H9 (cell line): ENCODE results near the gene GFPT1. TPM values are rescaled to one million over a fixed set of nuclear protein-coding genes. Genes with fewer than 3 reads are reported as not detected.

Experiments used
- DNase-seq: peaks from one replicate; pipeline ENCODE4 v3.0.0-alpha.2; 2017
- H2AFZ ChIP-seq: one replicate; pipeline ENCODE4 v1.6.1; 2013; ENCODE audit warnings: mild to moderate bottlenecking, low read length, control low read depth, moderate library complexity
- H2AK5ac ChIP-seq: 2 replicates; pipeline ENCODE4 v1.6.1; 2013; ENCODE audit warnings: low read length, control low read depth, mixed read lengths; ENCODE audit not compliant: insufficient read length
- H2BK120ac ChIP-seq: one replicate; pipeline ENCODE4 v1.6.1; 2013; ENCODE audit warnings: low read depth, mild to moderate bottlenecking, low read length, control low read depth, inconsistent platforms; ENCODE audit not compliant: poor library complexity, severe bottlenecking
- H2BK12ac ChIP-seq: 2 replicates; pipeline ENCODE4 v1.6.1; 2013; ENCODE audit warnings: low read length, control low read depth, mixed read lengths, low read depth; ENCODE audit not compliant: insufficient read length
- H2BK15ac ChIP-seq: 2 replicates; pipeline ENCODE4 v1.6.1; 2013; ENCODE audit warnings: low read depth, low read length, control low read depth
- H2BK20ac ChIP-seq: one replicate; pipeline ENCODE4 v1.6.1; 2013; ENCODE audit warnings: low read depth, mild to moderate bottlenecking, low read length, control low read depth, inconsistent platforms; ENCODE audit not compliant: poor library complexity, severe bottlenecking
- H2BK5ac ChIP-seq: 2 replicates; pipeline ENCODE4 v1.6.1; 2013; ENCODE audit warnings: low read length, control low read depth, mixed read lengths; ENCODE audit not compliant: insufficient read length
- H3K14ac ChIP-seq: 2 replicates; pipeline ENCODE4 v1.6.1; 2013; ENCODE audit warnings: low read length, control low read depth; ENCODE audit not compliant: insufficient read depth
- H3K18ac ChIP-seq: 2 replicates; pipeline ENCODE4 v1.6.1; 2013; ENCODE audit warnings: low read depth, mild to moderate bottlenecking, mixed read lengths, low read length, control low read depth; ENCODE audit not compliant: insufficient read length
- H3K23ac ChIP-seq: 2 replicates; pipeline ENCODE4 v1.6.1; 2013; ENCODE audit warnings: low read length, control low read depth, mixed read lengths, low read depth; ENCODE audit not compliant: insufficient read length
- H3K23me2 ChIP-seq: 2 replicates; pipeline ENCODE4 v1.6.1; 2013; ENCODE audit warnings: low read depth, mild to moderate bottlenecking, mixed read lengths, low read length, control low read depth; ENCODE audit not compliant: insufficient read length, poor library complexity, severe bottlenecking
- H3K27ac ChIP-seq: 2 replicates; pipeline ENCODE4 v1.5.1; 2013; ENCODE audit warnings: low read length, control low read depth, mixed read lengths, low read depth; ENCODE audit not compliant: insufficient read length
- H3K27me3 ChIP-seq: 2 replicates; pipeline ENCODE4 v1.6.1; 2013; ENCODE audit warnings: low read length, control low read depth, inconsistent platforms; ENCODE audit not compliant: insufficient read depth
- H3K4ac ChIP-seq: 2 replicates; pipeline ENCODE4 v1.6.1; 2013; ENCODE audit warnings: low read depth, mild to moderate bottlenecking, control low read depth, inconsistent platforms, low read length, moderate library complexity
- H3K4me1 ChIP-seq: 2 replicates; pipeline ENCODE4 v1.6.1; 2013; ENCODE audit warnings: low read length, control low read depth, inconsistent platforms; ENCODE audit not compliant: insufficient read depth
- H3K4me2 ChIP-seq: 2 replicates; pipeline ENCODE4 v1.6.1; 2013; ENCODE audit warnings: low read length, control low read depth, mixed read lengths; ENCODE audit not compliant: insufficient read length, insufficient read depth
- H3K56ac ChIP-seq: 2 replicates; pipeline ENCODE4 v1.6.1; 2013; ENCODE audit warnings: low read depth, mild to moderate bottlenecking, mixed read lengths, low read length, control low read depth; ENCODE audit not compliant: insufficient read length
- H3K79me1 ChIP-seq: 2 replicates; pipeline ENCODE4 v1.6.1; 2013; ENCODE audit warnings: low read depth, mild to moderate bottlenecking, moderate library complexity, low read length, control low read depth, inconsistent platforms; ENCODE audit not compliant: insufficient read depth, poor library complexity, severe bottlenecking
- H3K79me2 ChIP-seq: 2 replicates; pipeline ENCODE4 v1.6.1; 2013; ENCODE audit warnings: low read length, control low read depth, inconsistent platforms; ENCODE audit not compliant: insufficient read depth
- H3K9ac ChIP-seq: 2 replicates; pipeline ENCODE4 v1.6.1; 2013; ENCODE audit warnings: low read length, control low read depth, mixed read lengths; ENCODE audit not compliant: insufficient read length; ENCODE audit errors: extremely low read depth
- H3K9me3 ChIP-seq: one replicate; pipeline ENCODE4 v1.6.1; 2013; ENCODE audit warnings: low read depth, low read length, inconsistent platforms; ENCODE audit not compliant: control insufficient read depth
- H3T11ph ChIP-seq: one replicate; pipeline ENCODE4 v1.6.1; 2013; ENCODE audit warnings: mild to moderate bottlenecking, low read length, control low read depth, inconsistent platforms
- H4K20me1 ChIP-seq: one replicate; pipeline ENCODE4 v1.6.1; 2013; ENCODE audit not compliant: control insufficient read depth, insufficient read length, insufficient read depth
- H4K5ac ChIP-seq: 2 replicates; pipeline ENCODE4 v1.6.1; 2013; ENCODE audit warnings: low read depth, mild to moderate bottlenecking, mixed read lengths, low read length, control low read depth; ENCODE audit not compliant: insufficient read length
- H4K8ac ChIP-seq: replicated peaks from 2 replicates; pipeline ENCODE4 v1.6.1; 2013; ENCODE audit warnings: low read length, control low read depth, mixed read lengths, low read depth; ENCODE audit not compliant: insufficient read length
- H4K91ac ChIP-seq: 2 replicates; pipeline ENCODE4 v1.6.1; 2013; ENCODE audit warnings: low read depth, mild to moderate bottlenecking, moderate library complexity, mixed read lengths, low read length, control low read depth; ENCODE audit not compliant: insufficient read length
- H3K27ac Mint-ChIP-seq, 3 experiments: 2 replicates in 2 of 3; 3 replicates in 1 of 3; pipeline ENCODE4 v1.8.0; 2020 to 2021; ENCODE audit warnings: mixed read lengths in 3 of 3, mild to moderate bottlenecking in 1 of 3, moderate library complexity in 1 of 3
- H3K27me3 Mint-ChIP-seq: 2 replicates; pipeline ENCODE4 v1.8.0; 2021; ENCODE audit warnings: low read depth, mild to moderate bottlenecking, moderate library complexity, mixed read lengths
- H3K36me3 Mint-ChIP-seq, 3 experiments: 2 replicates in 2 of 3; 3 replicates in 1 of 3; pipeline ENCODE4 v1.8.0; 2020 to 2021; ENCODE audit warnings: low read depth in 3 of 3, mixed read lengths in 3 of 3; ENCODE audit not compliant: insufficient read depth in 1 of 3
- H3K4me1 Mint-ChIP-seq, 2 experiments: 2 replicates each; pipeline ENCODE4 v1.8.0; 2020; ENCODE audit warnings: mixed read lengths in 2 of 2
- H3K4me3 Mint-ChIP-seq, 2 experiments: 2 replicates in 1 of 2; 3 replicates in 1 of 2; pipeline ENCODE4 v1.8.0; 2020 to 2021; ENCODE audit warnings: mild to moderate bottlenecking in 2 of 2, mixed read lengths in 2 of 2, moderate library complexity in 1 of 2
- H3K9me3 Mint-ChIP-seq, 2 experiments: 2 replicates in 1 of 2; 3 replicates in 1 of 2; pipeline ENCODE4 v1.8.0; 2020; ENCODE audit warnings: mild to moderate bottlenecking in 2 of 2, mixed read lengths in 2 of 2, moderate library complexity in 1 of 2
- CTCF ChIP-seq: fragments of 200-600 bp; sonication (generic); conservative IDR thresholded peaks from 3 replicates; pipeline ENCODE4 v1.8.0; 2021; ENCODE audit warnings: antibody characterized with exemption, mild to moderate bottlenecking
- total RNA-seq: library from RNA; stranded (reverse); gene quantifications from 2 replicates; pipeline ENCODE4 v1.2.1, GENCODE V29; 2021

GFPT1 gene
- total RNA-seq, 1 experiment from 2014 or later = 84.4 TPM

- TF ChIP-seq CTCF = no peak
- Histone ChIP-seq H2BK20ac (no peak overlapping the region), H3K4me2 (no peak overlapping the region), H2BK120ac (no peak overlapping the region), H4K20me1 (no peaks in the 10 kb centered on the region), H2BK12ac (no peak overlapping the region), H3K9me3 (no peaks in the 10 kb centered on the region), H3T11ph (no peak overlapping the region), H3K4ac (no peak overlapping the region), H3K9ac (no peak overlapping the region), H3K27me3 (no peaks in the 10 kb centered on the region), H3K56ac (no peak overlapping the region), H3K18ac (no peak overlapping the region), H3K79me1 (no peaks in the 10 kb centered on the region), H2BK15ac (no peak overlapping the region), H2BK5ac (no peak overlapping the region), H4K5ac (no peak overlapping the region), H3K4me1 (no peaks in the 10 kb centered on the region), H3K27ac (no peak overlapping the region), H2AFZ (no peak overlapping the region), H3K23me2 (no peaks in the 10 kb centered on the region), H2AK5ac (no peak overlapping the region), H3K23ac (no peak overlapping the region), H3K79me2 (no peaks in the 10 kb centered on the region), H4K8ac (no peak overlapping the region), H3K14ac (no peak overlapping the region), H4K91ac (no peak overlapping the region)
- DNase-seq = no peak
- Mint-ChIP-seq H3K4me1 (no peaks in the 10 kb centered on the region), H3K36me3 (peaks cover 11 to 51% (median 21%) of the 10 kb centered on the region in 3 experiments; a peak in 6 of 7 replicates), H3K27ac (no peak overlapping the region), H3K4me3 (no peak overlapping the region), H3K9me3 (no peaks in the 10 kb centered on the region; a peak in 1 of 5 replicates), H3K27me3 (no peaks in the 10 kb centered on the region)
Observed at GRCh38 chr2:69397234-69397633, 10.2 kb upstream of the GFPT1 start.
